ENCODE results near the gene ACTL7A. TPM values are rescaled to one million over a fixed set of nuclear protein-coding genes. Genes with fewer than 3 reads are reported as not detected.

The ACTL7A gene
- total and polyA plus RNA-seq, 2 experiments from 2014 or later: not detected

GRCh38 chr9:108837530-108837929, 24.5 kb upstream of the ACTL7A start (continued):
- TF ChIP-seq CTCF (conservative IDR thresholded peaks at IDR 0.05; ENCODE audit: low read depth in 2 of 2): no peak
- TF ChIP-seq STAT1 (IDR thresholded peaks at IDR 0.05; ENCODE audit: unreplicated experiment): no peak
- TF ChIP-seq REST (IDR thresholded peaks at IDR 0.05; ENCODE audit: unreplicated experiment): no peak
- TF ChIP-seq POLR2AphosphoS5 (IDR thresholded peaks at IDR 0.05; ENCODE audit: low read depth): no peak
- TF ChIP-seq ZNF331 (CRISPR knock-in tag; IDR thresholded peaks at IDR 0.05; ENCODE audit: low read depth): no peak
- no peak for TF ChIP-seq NANOG (IDR thresholded peaks at IDR 0.05; ENCODE audit: borderline replicate concordance)
- TF ChIP-seq EZH2phosphoT487 (IDR thresholded peaks at IDR 0.05; ENCODE audit: unreplicated experiment): no peak

- no peak overlapping the region for H2AFZ ChIP-seq
- peaks cover 2% of the 10 kb centered on the region for H3K27me3 Mint-ChIP-seq (ENCODE audit: insufficient read depth, low read depth, poor library complexity)
- no peaks in the 10 kb centered on the region for H3K36me3 ChIP-seq (ENCODE audit: insufficient read depth)
- no peak overlapping the region for H3K27ac ChIP-seq (ENCODE audit: low read depth)
- DNase-seq (ENCODE audit: low spot score) (no peak), ATAC-seq (no peak)
- H3K79me2 ChIP-seq (replicated peaks; ENCODE audit: insufficient read depth): no peaks in the 10 kb centered on the region
- H3K9me3 Mint-ChIP-seq: no peaks in the 10 kb centered on the region; the same call in 2 of the 3 replicates
- H3K4me1 Mint-ChIP-seq: peaks cover 14% of the 10 kb centered on the region
- H3F3A ChIP-seq (replicated peaks; ENCODE audit: low read depth): no peaks in the 10 kb centered on the region
- H3K4me3 Mint-ChIP-seq: no peak overlapping the region
- no peak overlapping the region for H3K4me2 ChIP-seq
- H3K9me2 ChIP-seq (ENCODE audit: insufficient read depth): peaks cover 7% of the 10 kb centered on the region; the same call in 1 of the 2 replicates
- no peak overlapping the region for H3K4me3 ChIP-seq
- no peaks in the 10 kb centered on the region; the same call in 1 of the 2 replicates for H3K4me1 ChIP-seq (ENCODE audit: insufficient read depth)
- no peaks in the 10 kb centered on the region for H4K20me1 ChIP-seq (replicated peaks; ENCODE audit: insufficient read depth)
- H3K27me3 ChIP-seq (ENCODE audit: insufficient read depth): no peaks in the 10 kb centered on the region
- no peaks in the 10 kb centered on the region for H3K36me3 Mint-ChIP-seq (ENCODE audit: low read depth)
- H3K27ac Mint-ChIP-seq: no peak overlapping the region
- no peak for TF ChIP-seq ZNF114 (CRISPR knock-in tag; IDR thresholded peaks at IDR 0.05)
- TF ChIP-seq EZH2 (IDR thresholded peaks at IDR 0.05; ENCODE audit: low read depth, unreplicated experiment): no peak
- TF ChIP-seq ZNF331 (CRISPR knock-in tag; IDR thresholded peaks at IDR 0.05; ENCODE audit: low read depth): no peak
- TF ChIP-seq POLR2AphosphoS5 (IDR thresholded peaks at IDR 0.05; ENCODE audit: low read depth): no peak
- no peak for TF ChIP-seq NANOG (IDR thresholded peaks at IDR 0.05; ENCODE audit: borderline replicate concordance)
- TF ChIP-seq ZNF462 (CRISPR knock-in tag; IDR thresholded peaks at IDR 0.05): no peak
- no peak for TF ChIP-seq CTCF (conservative IDR thresholded peaks at IDR 0.05; ENCODE audit: low read depth in 2 of 2)
- TF ChIP-seq EZH2phosphoT487 (IDR thresholded peaks at IDR 0.05; ENCODE audit: unreplicated experiment): no peak
- no peak for TF ChIP-seq JUNB (IDR thresholded peaks at IDR 0.05; ENCODE audit: unreplicated experiment)
- no peak for TF ChIP-seq STAT1 (IDR thresholded peaks at IDR 0.05; ENCODE audit: unreplicated experiment)
These were observed 24.0 kb upstream of the ACTL7A start for GRCh38 chr9:108838017-108838416.
